Stomach (tissue), 9 donors: ENCODE results near the gene ROBO1. TPM values are rescaled to one million over a fixed set of nuclear protein-coding genes. Genes with fewer than 3 reads are reported as not detected.

Experiments used
- DNase-seq, 2 donors: peaks; one replicate each; pipeline versions ENCODE4 v3.0.0 to v3.0.0-alpha.2; 2013 to 2019
- H3K27ac ChIP-seq, 5 donors: fragments of 200-600 bp in 4 of 5; sonication (generic) in 4 of 5; one replicate each; pipeline ENCODE4 v1.5.1; 2013 to 2019; ENCODE audit warnings: mild to moderate bottlenecking in 1 of 5, moderate library complexity in 1 of 5
- H3K27me3 ChIP-seq, 3 donors: fragments of 200-600 bp; sonication (generic); one replicate each; pipeline ENCODE4 v1.5.1; 2017 to 2019; ENCODE audit warnings: mixed run types in 1 of 3
- H3K36me3 ChIP-seq, 4 donors: fragments of 200-600 bp; sonication (generic); 1 replicate in 3 of 4; 2 replicates in 1 of 4; pipeline ENCODE4 v1.5.1; 2016 to 2019
- H3K4me1 ChIP-seq, 4 donors: fragments of 200-600 bp; sonication (generic); one replicate each; pipeline ENCODE4 v1.5.1; 2016 to 2019
- H3K4me3 ChIP-seq, 4 donors: fragments of 200-600 bp; sonication (generic) in 3 of 4; one replicate each; pipeline ENCODE4 v1.5.1; 2016 to 2019; ENCODE audit warnings: mild to moderate bottlenecking in 1 of 4
- H3K9me3 ChIP-seq, 4 donors: fragments of 200-600 bp; sonication (generic); one replicate each; pipeline ENCODE4 v1.5.1; 2016 to 2019
- CTCF ChIP-seq, 7 experiments: fragments of 450-650 bp in 4 of 7; fragments of 200-600 bp in 3 of 7; sonication (generic) in 3 of 7; IDR thresholded peaks; one replicate each; pipeline ENCODE4 v1.5.1; 2016 to 2019; ENCODE audit warnings: antibody characterized with exemption in 7 of 7, control low read depth in 2 of 7, mild to moderate bottlenecking in 1 of 7
- EP300 ChIP-seq: sonication (generic); formaldehyde crosslinking; IDR thresholded peaks from one replicate; pipeline ENCODE4 v1.6.1; 2017; ENCODE audit warnings: antibody characterized with exemption
- POLR2A ChIP-seq, 4 donors: fragments of 450-650 bp; IDR thresholded peaks; one replicate each; pipeline ENCODE4 v1.6.1; 2016; ENCODE audit warnings: antibody characterized with exemption in 4 of 4, control low read depth in 2 of 4, mild to moderate bottlenecking in 1 of 4, moderate library complexity in 1 of 4
- POLR2AphosphoS5 ChIP-seq, 3 donors: sonication (generic); formaldehyde crosslinking; IDR thresholded peaks; one replicate each; pipeline ENCODE4 v1.6.1; 2016; ENCODE audit warnings: antibody characterized with exemption in 3 of 3
- WGBS, 5 donors: extraction: QIAGEN DNeasy Blood & Tissue Kit in 3 of 5; methylation state at CpG; one replicate each; pipeline versions ENCODE4 v1.1.5 to v1.1.7; 2013 to 2018; 5-methylcytosine and 5-hydroxymethylcytosine counted together
- intact Hi-C: fragments of 100-400 bp; cut with DNase I; formaldehyde crosslinking; loops from one replicate; pipeline ENCODE4 v1.15.1; 2023; ENCODE audit warnings: low total_unique reads
- polyA plus RNA-seq, 3 donors: library from polyadenylated mRNA; stranded (reverse); fragments of 200-250 nt; gene quantifications; one replicate each; pipeline ENCODE4 v1.2.3, GENCODE V29; 2013
- total RNA-seq, 5 donors: library from RNA; depleted of rRNA; stranded (reverse); fragments of >200 nt; gene quantifications; one replicate each; pipeline versions ENCODE4 v1.1.0 to v1.2.3, GENCODE V29; 2014 to 2016
- donor health status: healthy with polysubstance abuse.
- donor health status: Bipolar disorder and iron deficiency.
- donor health status: healthy.

The ROBO1 gene
- total and polyA plus RNA-seq, 8 donors: 2.0 to 174 (median 4.5) TPM

GRCh38 chr3:79344876-79345871, 422.6 kb downstream of the ROBO1 start:
- Histone ChIP-seq H3K27me3 (no peaks in the 10 kb centered on the region), H3K27ac (no peak overlapping the region), H3K4me3 (no peak overlapping the region), H3K9me3 (no peaks in the 10 kb centered on the region), H3K36me3 (no peaks in the 10 kb centered on the region), H3K4me1 (no peaks in the 10 kb centered on the region)
- WGBS, 5 donors: 20 to 42% (median 30%) methylated on average over 4 of the region's 4 CpGs
- intact Hi-C loops: no loop called here
- no peak for DNase-seq
- TF ChIP-seq POLR2AphosphoS5 (IDR thresholded peaks at IDR 0.05): no peak
- TF ChIP-seq POLR2A (IDR thresholded peaks at IDR 0.05): no peak
- TF ChIP-seq CTCF (IDR thresholded peaks at IDR 0.05): no peak
- TF ChIP-seq EP300: no peak

- no peak overlapping the region for H3K27ac ChIP-seq
- H3K36me3 ChIP-seq: no peaks in the 10 kb centered on the region
- intact Hi-C loops: no loop called here
- no peak for DNase-seq
- no peaks in the 10 kb centered on the region for H3K27me3 ChIP-seq
- TF ChIP-seq POLR2AphosphoS5 (IDR thresholded peaks at IDR 0.05) (no peak), POLR2A (IDR thresholded peaks at IDR 0.05) (no peak), EP300 (no peak), CTCF (IDR thresholded peaks at IDR 0.05) (no peak)
- H3K9me3 ChIP-seq: no peaks in the 10 kb centered on the region
- no peak overlapping the region for H3K4me3 ChIP-seq
- peaks cover 0 to 7% (median 0%) of the 10 kb centered on the region in 4 donors for H3K4me1 ChIP-seq
Measured at GRCh38 chr3:79341961-79342360, 425.8 kb downstream of the ROBO1 start.

GRCh38 chr3:79339846-79340245, 428.0 kb downstream of the ROBO1 start:
- Histone ChIP-seq H3K4me3 (no peak overlapping the region), H3K4me1 (peaks cover 0 to 7% (median 0%) of the 10 kb centered on the region in 4 donors), H3K36me3 (no peaks in the 10 kb centered on the region), H3K27ac (no peak overlapping the region), H3K27me3 (no peaks in the 10 kb centered on the region), H3K9me3 (no peaks in the 10 kb centered on the region)
- DNase-seq: peak; percentile 57 to 69
- intact Hi-C loops: no loop called here
- no peak for TF ChIP-seq POLR2AphosphoS5 (IDR thresholded peaks at IDR 0.05)
- no peak for TF ChIP-seq POLR2A (IDR thresholded peaks at IDR 0.05)
- TF ChIP-seq EP300: no peak
- TF ChIP-seq CTCF (IDR thresholded peaks at IDR 0.05): no peak
- 31 to 63% (median 38%) methylated on average over 3 of the region's 3 CpGs for WGBS, 5 donors

GRCh38 chr3:79337798-79338197, 430.0 kb downstream of the ROBO1 start:
- H3K27ac ChIP-seq: no peak overlapping the region
- TF ChIP-seq EP300: no peak
- TF ChIP-seq POLR2A (IDR thresholded peaks at IDR 0.05): no peak
- TF ChIP-seq CTCF (IDR thresholded peaks at IDR 0.05): no peak
- no peak for TF ChIP-seq POLR2AphosphoS5 (IDR thresholded peaks at IDR 0.05)
- intact Hi-C loops: no loop called here
- no peaks in the 10 kb centered on the region for H3K9me3 ChIP-seq
- peaks cover 0 to 7% (median 0%) of the 10 kb centered on the region in 4 donors for H3K4me1 ChIP-seq
- DNase-seq: no peak
- no peak overlapping the region for H3K4me3 ChIP-seq
- H3K36me3 ChIP-seq: no peaks in the 10 kb centered on the region
- no peaks in the 10 kb centered on the region for H3K27me3 ChIP-seq
